Measurements from ENCODE around the gene SAMHD1.
"Not testable (repeated sequence)": the region's sequence is repeated elsewhere in the genome, so short reads cannot be mapped to it uniquely, and the experiment has no call there.

Gene SAMHD1

GRCh38 chr20:36854348-36855240 is 96.9 kb downstream of the SAMHD1 start:
- no peak for DNase-seq (ENCODE audit: low read depth in 2 of 2, low spot score in 1 of 2)

- DNase-seq (ENCODE audit: low read depth in 2 of 2, low spot score in 1 of 2), result no peak
Observed at GRCh38 chr20:36852187-36852586, 99.3 kb downstream of the SAMHD1 start.

- no peak for DNase-seq (ENCODE audit: low read depth in 2 of 2, low spot score in 1 of 2)
Observed at GRCh38 chr20:36851490-36851889, 100.0 kb downstream of the SAMHD1 start.

- no peak for DNase-seq (ENCODE audit: low read depth in 2 of 2, low spot score in 1 of 2)
Observed at GRCh38 chr20:36850759-36851158, 100.7 kb downstream of the SAMHD1 start.

GRCh38 chr20:36849333-36850065 is 102.0 kb downstream of the SAMHD1 start:
- DNase-seq (ENCODE audit: low read depth in 2 of 2, low spot score in 1 of 2), result no peak

- no peak for DNase-seq (ENCODE audit: low read depth in 2 of 2, low spot score in 1 of 2)
Observed at GRCh38 chr20:36848677-36849076, 102.8 kb downstream of the SAMHD1 start.

- DNase-seq (ENCODE audit: low read depth in 2 of 2, low spot score in 1 of 2), result no peak
Observed at GRCh38 chr20:36848078-36848660, 103.3 kb downstream of the SAMHD1 start.

GRCh38 chr20:36847710-36848040 is 103.8 kb downstream of the SAMHD1 start:
- no peak for DNase-seq (ENCODE audit: low read depth in 2 of 2, low spot score in 1 of 2)

GRCh38 chr20:36847009-36847709 is 104.3 kb downstream of the SAMHD1 start:
- DNase-seq (ENCODE audit: low read depth in 2 of 2, low spot score in 1 of 2), result no peak

- no peak for DNase-seq (ENCODE audit: low read depth in 2 of 2, low spot score in 1 of 2)
Observed at GRCh38 chr20:36845288-36845971, 106.1 kb downstream of the SAMHD1 start.

- DNase-seq (ENCODE audit: low read depth in 2 of 2, low spot score in 1 of 2), result not testable (repeated sequence)
Observed at GRCh38 chr20:36841030-36841429, 110.5 kb downstream of the SAMHD1 start.

Data from stimulated activated CD8-positive, alpha-beta memory T cell treated with anti-CD3 and anti-CD28 coated beads, Interleukin-4, amount 100 ng/mL, for 4 hours (primary cell).